Naive B cell (primary cell): ENCODE measurements around the gene SMARCD1. TPM values are rescaled to one million over a fixed set of nuclear protein-coding genes. Genes with fewer than 3 reads are reported as not detected.

Source experiments
- ATAC-seq, 2 donors: fragments of 150-1000 bp; cut with Tn5 transposase; 2 replicates each; pipeline ENCODE4 v1.10.0; 2021; ENCODE audit warnings: low read depth in 2 of 2, mild to moderate bottlenecking in 2 of 2, moderate library complexity in 2 of 2
- DNase-seq: peaks from one replicate; pipeline ENCODE4 v3.0.0; 2022
- H3K27ac Mint-ChIP-seq, 6 donors: one replicate each; pipeline ENCODE4 v1.8.0; 2020 to 2022; ENCODE audit warnings: mild to moderate bottlenecking in 6 of 6, mixed read lengths in 6 of 6, moderate library complexity in 5 of 6, inconsistent platforms in 2 of 6
- H3K27me3 Mint-ChIP-seq, 3 donors: one replicate each; pipeline ENCODE4 v1.8.0; 2021 to 2022; ENCODE audit warnings: mixed read lengths in 3 of 3, mild to moderate bottlenecking in 1 of 3
- H3K36me3 Mint-ChIP-seq, 2 donors: one replicate each; pipeline ENCODE4 v1.8.0; 2020 to 2022; ENCODE audit warnings: mixed read lengths in 2 of 2, inconsistent platforms in 1 of 2, mild to moderate bottlenecking in 1 of 2
- H3K4me1 Mint-ChIP-seq, 3 donors: one replicate each; pipeline ENCODE4 v1.8.0; 2020 to 2022; ENCODE audit warnings: mixed read lengths in 3 of 3, inconsistent platforms in 1 of 3, mild to moderate bottlenecking in 1 of 3, moderate library complexity in 1 of 3
- H3K4me3 Mint-ChIP-seq, 8 donors: one replicate each; pipeline ENCODE4 v1.8.0; 2020 to 2022; ENCODE audit warnings: mild to moderate bottlenecking in 8 of 8, mixed read lengths in 8 of 8, moderate library complexity in 8 of 8, inconsistent platforms in 2 of 8
- H3K9me3 Mint-ChIP-seq, 7 donors: one replicate each; pipeline ENCODE4 v1.8.0; 2020 to 2022; ENCODE audit warnings: mixed read lengths in 7 of 7, mild to moderate bottlenecking in 5 of 7, inconsistent platforms in 2 of 7, moderate library complexity in 1 of 7
- polyA plus RNA-seq, 6 donors: library from polyadenylated mRNA; unstranded; fragments of 300-500 nt; fragmentation: Illumina TruSeq; gene quantifications; one replicate each; pipeline ENCODE4 v1.2.3, GENCODE V29; 2021; ENCODE audit warnings: low read depth in 6 of 6

The SMARCD1 gene
- polyA plus RNA-seq, 6 donors from 2014 or later, result 13.1 to 28.1 (median 21.0) TPM

GRCh38 chr12:50050410-50051098 is 34.6 kb upstream of the SMARCD1 start:
- H3K27ac Mint-ChIP-seq, result peak overlapping the region in 1 of 6 donors; percentile 29
- DNase-seq (no peak), ATAC-seq (no peak)
- H3K4me1 Mint-ChIP-seq, result peaks cover under 1 to 14% (median 7%) of the 10 kb centered on the region in 3 donors
- H3K27me3 Mint-ChIP-seq, result peaks cover 42 to 50% (median 44%) of the 10 kb centered on the region in 3 donors
- no peaks in the 10 kb centered on the region for H3K36me3 Mint-ChIP-seq
- peak overlapping the region in 3 of 8 donors; percentile 4 to 49 (median 16) for H3K4me3 Mint-ChIP-seq
- no peaks in the 10 kb centered on the region for H3K9me3 Mint-ChIP-seq

- Mint-ChIP-seq H3K36me3 (no peaks in the 10 kb centered on the region), H3K4me1 (peaks cover 7 to 21% (median 13%) of the 10 kb centered on the region in 3 donors), H3K9me3 (no peaks in the 10 kb centered on the region), H3K27ac (peak overlapping the region in 1 of 6 donors; percentile 29), H3K27me3 (peaks cover 49 to 57% (median 51%) of the 10 kb centered on the region in 3 donors), H3K4me3 (peak overlapping the region in 2 of 8 donors; percentile 51 to 64)
- ATAC-seq, result no peak
- no peak for DNase-seq
Measured at GRCh38 chr12:50051101-50051806, 33.9 kb upstream of the SMARCD1 start.

GRCh38 chr12:50052544-50052943 is 32.6 kb upstream of the SMARCD1 start:
- Mint-ChIP-seq H3K27me3 (peaks cover 60 to 68% (median 63%) of the 10 kb centered on the region in 3 donors), H3K27ac (no peak overlapping the region), H3K36me3 (peaks cover 0 to 7% of the 10 kb centered on the region in 2 donors), H3K4me3 (peak overlapping the region in 1 of 8 donors; percentile 30), H3K9me3 (peaks cover 0 to 2% (median 0%) of the 10 kb centered on the region in 7 donors), H3K4me1 (peaks cover 17 to 31% (median 24%) of the 10 kb centered on the region in 3 donors)
- DNase-seq, result no peak
- ATAC-seq, result no peak

GRCh38 chr12:50052964-50053363 is 32.2 kb upstream of the SMARCD1 start:
- Mint-ChIP-seq H3K4me1 (peaks cover 17 to 31% (median 24%) of the 10 kb centered on the region in 3 donors), H3K36me3 (peaks cover 0 to 7% of the 10 kb centered on the region in 2 donors), H3K4me3 (peak overlapping the region in 1 of 8 donors; percentile 35), H3K27ac (no peak overlapping the region), H3K27me3 (peaks cover 60 to 69% (median 63%) of the 10 kb centered on the region in 3 donors), H3K9me3 (peaks cover 0 to 2% (median 0%) of the 10 kb centered on the region in 7 donors)
- no peak for DNase-seq
- no peak for ATAC-seq

- Mint-ChIP-seq H3K9me3 (peaks cover 0 to 2% (median 0%) of the 10 kb centered on the region in 7 donors), H3K4me1 (peaks cover 17 to 31% (median 24%) of the 10 kb centered on the region in 3 donors), H3K4me3 (no peak overlapping the region), H3K27ac (no peak overlapping the region), H3K27me3 (peaks cover 60 to 73% (median 69%) of the 10 kb centered on the region in 3 donors), H3K36me3 (peaks cover 0 to 7% of the 10 kb centered on the region in 2 donors)
- ATAC-seq (no peak), DNase-seq (no peak)
Measured at GRCh38 chr12:50053583-50053982, 31.6 kb upstream of the SMARCD1 start.

- peak; percentile 62 to 64 for ATAC-seq
- Mint-ChIP-seq H3K4me3 (peak overlapping the region in 7 of 8 donors; percentile 39 to 92 (median 86)), H3K9me3 (peaks cover 0 to 2% (median 0%) of the 10 kb centered on the region in 7 donors), H3K4me1 (peaks cover 17 to 26% (median 24%) of the 10 kb centered on the region in 3 donors), H3K27ac (peak overlapping the region in 2 of 6 donors; percentile 49 to 86), H3K27me3 (peaks cover 67 to 78% (median 71%) of the 10 kb centered on the region in 3 donors), H3K36me3 (peaks cover 0 to 7% of the 10 kb centered on the region in 2 donors)
- DNase-seq, result peak; percentile 53
Measured at GRCh38 chr12:50055831-50056638, 29.1 kb upstream of the SMARCD1 start.

- Mint-ChIP-seq H3K4me3 (peak overlapping the region in 7 of 8 donors; percentile 82 to 92 (median 90)), H3K27ac (peak overlapping the region in 2 of 6 donors; percentile 69 to 84), H3K4me1 (peaks cover 17 to 22% (median 21%) of the 10 kb centered on the region in 3 donors), H3K9me3 (peaks cover 0 to 2% (median 0%) of the 10 kb centered on the region in 7 donors), H3K36me3 (peaks cover 0 to 7% of the 10 kb centered on the region in 2 donors), H3K27me3 (peaks cover 67 to 78% (median 72%) of the 10 kb centered on the region in 3 donors)
- DNase-seq (no peak), ATAC-seq (no peak)
Measured at GRCh38 chr12:50056639-50056976, 28.5 kb upstream of the SMARCD1 start.

- ATAC-seq (peak; percentile 52 to 58), DNase-seq (peak; percentile 25)
- H3K4me1 Mint-ChIP-seq, result peaks cover 17 to 21% (median 20%) of the 10 kb centered on the region in 3 donors
- peak within 1 kb of the TSS; percentile 82 to 92 (median 90) for H3K4me3 Mint-ChIP-seq
- H3K36me3 Mint-ChIP-seq, result peaks cover 0 to 7% of the 10 kb centered on the region in 2 donors
- peaks cover 0 to 2% (median 0%) of the 10 kb centered on the region in 7 donors for H3K9me3 Mint-ChIP-seq
- peaks cover 63 to 76% (median 72%) of the 10 kb centered on the region in 3 donors for H3K27me3 Mint-ChIP-seq
- H3K27ac Mint-ChIP-seq, result peak within 1 kb of the TSS in 4 of 6 donors; percentile 3 to 87 (median 76)
Measured at GRCh38 chr12:50057000-50057841, 27.9 kb upstream of the SMARCD1 start, which contains the start of gene ASIC1. ASIC1 (plus strand) TSS chr12:50057596; CDS start chr12:50058767, 1,171 bp downstream.

- H3K27ac Mint-ChIP-seq, result no peak overlapping the region
Measured at GRCh38 chr12:50057896-50058670, 27.1 kb upstream of the SMARCD1 start.

GRCh38 chr12:50058743-50059312 is 26.3 kb upstream of the SMARCD1 start:
- peak overlapping the region in 2 of 6 donors; percentile 23 to 58 for H3K27ac Mint-ChIP-seq
- peaks cover 17 to 21% (median 20%) of the 10 kb centered on the region in 3 donors for H3K4me1 Mint-ChIP-seq
- peak overlapping the region; percentile 37 to 86 (median 74) for H3K4me3 Mint-ChIP-seq
- no peak for DNase-seq
- H3K9me3 Mint-ChIP-seq, result peaks cover 0 to 2% (median 0%) of the 10 kb centered on the region in 7 donors
- peaks cover 54 to 73% (median 70%) of the 10 kb centered on the region in 3 donors for H3K27me3 Mint-ChIP-seq
- peaks cover 0 to 7% of the 10 kb centered on the region in 2 donors for H3K36me3 Mint-ChIP-seq
- no peak for ATAC-seq

More at GRCh38 chr12:50057896-50058670, 27.1 kb upstream of the SMARCD1 start:
- no peak for ATAC-seq
- Mint-ChIP-seq H3K27me3 (peaks cover 59 to 72% (median 69%) of the 10 kb centered on the region in 3 donors), H3K9me3 (peaks cover 0 to 2% (median 0%) of the 10 kb centered on the region in 7 donors), H3K4me1 (peaks cover 17 to 21% (median 20%) of the 10 kb centered on the region in 3 donors), H3K36me3 (peaks cover 0 to 7% of the 10 kb centered on the region in 2 donors), H3K4me3 (peak overlapping the region; percentile 40 to 86 (median 71))
- no peak for DNase-seq
